ENCODE results near the gene IRF4.

The IRF4 gene

DNA sequence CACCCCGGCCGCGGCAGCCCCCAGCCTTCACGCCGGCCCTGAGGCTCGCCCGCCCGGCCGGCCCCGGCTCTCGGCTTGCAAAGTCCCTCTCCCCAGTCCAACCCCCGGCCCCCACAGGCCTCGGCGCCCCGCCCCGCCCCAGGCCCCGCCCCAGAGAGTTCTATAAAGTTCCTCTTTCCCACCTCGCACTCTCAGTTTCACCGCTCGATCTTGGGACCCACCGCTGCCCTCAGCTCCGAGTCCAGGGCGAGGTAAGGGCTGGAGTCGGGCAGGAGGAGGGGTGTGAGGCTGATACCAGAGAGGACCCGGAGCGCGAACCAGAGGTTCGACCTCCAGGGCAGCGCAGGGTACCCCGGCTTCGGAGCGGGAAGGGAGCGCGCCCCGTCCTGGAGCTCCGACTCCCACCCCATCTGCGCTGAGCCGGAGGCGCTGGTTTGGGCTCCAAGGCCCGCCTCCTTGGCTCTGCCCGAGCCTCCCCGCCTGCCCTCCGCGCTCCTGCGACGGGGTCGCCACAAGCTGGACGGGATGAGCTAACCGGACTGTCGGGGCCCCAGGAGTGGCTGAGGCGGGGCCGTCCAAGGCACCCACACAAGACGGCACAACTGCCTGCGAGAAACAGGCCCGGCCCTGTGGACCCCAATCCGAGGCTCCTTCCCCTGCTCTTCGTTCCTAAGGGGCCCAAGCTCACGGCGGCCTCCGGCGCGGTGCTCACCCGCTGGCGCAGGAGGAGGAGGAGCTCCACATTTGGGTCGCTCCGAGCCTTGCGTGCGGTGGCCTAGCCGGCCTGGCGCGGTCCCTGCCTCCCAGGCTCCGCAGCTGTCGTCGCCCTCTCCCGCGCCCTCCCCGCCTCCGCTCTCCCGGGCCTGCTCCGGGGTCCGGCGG, at the start of gene IRF4:
Gene IRF4, plus strand, starts transcription at position 194 of the 882 bp plus-strand sequence. CDS start 1,401 bp downstream, outside the sequence.
- DNase-seq, result no peak

- DNase-seq, result no peak
These were observed 49.4 kb upstream of the IRF4 start for GRCh38 chr6:341914-342831.

GRCh38 chr6:342832-343179, 48.7 kb upstream of the IRF4 start:
- no peak for DNase-seq

DNA sequence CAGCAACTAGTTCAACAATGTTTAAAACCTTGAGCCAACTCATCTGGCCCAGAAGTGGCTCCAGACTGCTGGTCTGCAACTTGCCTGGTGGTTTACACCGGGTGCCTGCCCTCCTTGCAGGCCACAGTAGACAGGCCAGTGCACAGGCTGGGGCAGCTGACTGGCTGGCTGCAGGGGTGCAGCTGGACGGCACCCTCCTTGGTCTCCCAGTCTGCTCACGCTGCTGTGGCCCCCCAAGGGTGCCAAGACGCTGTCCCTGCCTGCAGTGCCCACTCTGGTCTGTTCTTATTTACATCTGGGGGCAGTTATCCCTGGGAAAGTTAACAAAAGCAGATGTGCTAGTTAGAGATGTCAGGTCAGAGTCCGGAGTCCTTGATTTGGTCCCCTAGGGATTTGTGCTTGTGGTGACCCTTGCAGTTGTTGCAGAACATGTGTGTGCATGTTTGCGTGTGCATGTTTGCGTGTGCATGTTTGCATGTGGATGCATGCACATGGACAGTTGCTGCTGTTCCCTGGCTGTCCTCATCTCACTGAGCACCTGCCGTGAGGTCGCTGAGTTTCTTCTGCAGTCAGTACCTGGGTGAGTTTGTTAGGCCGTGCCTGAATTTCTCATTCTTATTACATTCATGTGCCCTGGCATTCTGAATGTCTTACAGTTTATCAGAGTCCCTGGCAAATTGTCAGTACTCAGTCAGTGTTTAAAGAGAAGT, 48.2 kb upstream of the IRF4 start:
- DNase-seq, result no peak

- DNase-seq, result no peak
These were observed 47.4 kb upstream of the IRF4 start for GRCh38 chr6:343960-344815.

- no peak for DNase-seq
These were observed 46.7 kb upstream of the IRF4 start for GRCh38 chr6:344816-345340.

DNA sequence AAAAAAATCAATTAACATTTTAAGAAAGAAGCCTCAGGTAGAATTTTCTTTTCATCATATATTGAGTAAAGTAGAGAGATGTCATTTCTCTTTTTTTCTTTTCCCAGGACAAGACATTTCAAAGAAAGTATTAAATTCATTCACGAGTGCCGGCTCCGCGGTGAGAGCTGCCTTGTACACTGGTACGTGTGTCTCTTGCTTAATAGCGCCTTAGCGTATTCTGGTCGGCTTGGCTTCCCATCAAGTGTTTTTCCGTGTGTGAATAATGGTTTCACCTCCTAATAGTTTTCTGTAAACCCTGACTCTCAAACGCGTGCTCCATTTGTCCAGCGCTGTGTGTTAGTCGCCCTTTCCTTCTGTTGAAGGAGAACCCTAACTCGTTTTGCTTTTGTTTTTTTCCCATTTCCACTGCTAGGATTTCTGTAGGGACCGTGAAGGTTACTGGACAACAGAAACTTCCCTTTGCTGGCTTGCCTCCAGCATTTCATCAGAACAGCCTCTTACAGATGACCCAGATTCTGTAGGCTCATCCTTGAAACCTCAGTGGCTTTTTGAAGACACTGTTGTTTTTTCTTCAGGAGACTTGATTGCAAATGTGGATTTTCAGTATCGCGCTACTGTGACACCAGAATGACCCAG, 45.7 kb upstream of the IRF4 start:
- no peak for DNase-seq

GRCh38 chr6:346386-347030, 45.0 kb upstream of the IRF4 start:
- DNase-seq, result no peak

DNA sequence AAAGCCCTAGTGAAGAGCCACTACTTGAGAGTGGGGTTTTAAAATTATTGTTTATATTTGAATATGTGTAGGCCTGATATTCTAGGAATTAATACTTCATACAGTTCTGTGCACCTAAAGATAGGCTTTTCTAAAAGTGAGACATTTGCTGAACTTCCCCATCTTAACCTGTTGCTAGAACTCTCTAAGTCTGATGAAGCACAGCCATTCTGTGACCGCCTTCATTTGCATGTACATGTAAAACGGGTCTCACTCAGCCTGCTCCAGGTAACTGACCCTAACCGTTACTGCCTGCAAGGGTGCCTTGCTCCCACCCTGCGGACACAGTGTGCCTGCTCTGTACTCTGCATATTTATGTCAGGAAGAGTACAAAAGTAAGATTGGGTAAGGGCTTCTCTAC, 44.3 kb upstream of the IRF4 start:
- DNase-seq, result no peak

DNA sequence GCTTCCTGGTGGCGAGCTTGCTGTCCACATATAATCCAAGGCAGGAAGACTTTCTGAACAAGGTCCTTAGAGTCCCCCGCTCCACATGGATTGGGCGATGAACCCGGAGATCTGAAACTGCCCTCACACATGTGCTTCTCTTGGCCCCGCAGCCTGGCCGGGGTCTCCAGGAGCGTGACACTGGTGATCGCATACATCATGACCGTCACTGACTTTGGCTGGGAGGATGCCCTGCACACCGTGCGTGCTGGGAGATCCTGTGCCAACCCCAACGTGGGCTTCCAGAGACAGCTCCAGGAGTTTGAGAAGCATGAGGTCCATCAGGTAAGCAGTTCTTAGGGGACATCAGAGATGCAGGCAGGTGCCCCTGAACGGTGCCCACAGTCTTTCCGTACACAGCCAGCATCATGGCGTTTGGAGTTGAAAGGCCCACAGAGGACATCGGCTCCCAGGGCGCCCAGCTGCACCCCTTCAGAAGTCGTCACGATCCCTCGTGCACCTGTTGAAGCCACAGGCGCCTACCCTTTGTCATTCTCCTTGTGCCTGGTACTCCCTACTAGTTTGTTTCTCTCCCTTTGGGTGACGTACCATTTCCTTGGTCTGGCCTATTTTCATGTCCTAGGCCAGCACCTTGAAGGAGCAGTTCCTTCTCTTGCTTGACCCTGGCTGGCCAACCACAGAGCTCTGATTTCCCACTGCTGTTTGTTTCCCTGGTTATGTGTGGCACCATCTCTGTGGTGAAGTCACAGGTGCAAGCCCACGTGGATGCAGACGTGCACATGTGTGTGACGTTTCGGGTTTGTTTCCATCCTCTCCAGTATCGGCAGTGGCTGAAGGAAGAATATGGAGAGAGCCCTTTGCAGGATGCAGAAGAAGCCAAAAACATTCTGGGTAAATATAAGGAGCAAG, 43.3 kb upstream of the IRF4 start:
- no peak for DNase-seq

DNA sequence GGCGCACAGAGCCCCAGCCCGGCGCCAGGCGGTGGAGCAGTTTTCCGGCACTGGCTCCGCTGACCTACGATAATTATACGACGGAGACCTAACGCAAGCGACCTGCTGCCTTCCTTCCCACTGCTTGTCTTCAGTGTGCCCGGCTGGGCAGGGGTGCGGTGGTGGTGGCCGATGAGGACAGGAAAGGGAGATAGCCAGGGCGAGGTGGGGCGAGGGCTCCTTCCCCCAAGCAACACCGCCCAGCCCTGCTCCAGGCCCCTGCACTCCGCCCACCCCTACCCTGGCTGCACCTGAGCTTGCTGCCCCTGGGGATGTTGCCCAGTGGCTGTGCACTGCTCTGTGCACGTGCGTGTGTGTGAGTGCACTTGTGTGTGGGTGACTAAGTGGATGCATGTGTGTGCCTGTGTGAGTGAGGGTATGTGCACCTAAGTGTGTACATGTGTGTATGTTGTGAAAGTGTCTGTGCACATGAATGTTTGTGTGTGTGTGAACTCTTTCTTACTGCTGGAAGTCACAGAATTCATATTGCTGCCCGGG, 42.6 kb upstream of the IRF4 start:
- DNase-seq, result no peak

GRCh38 chr6:349491-349921, 42.0 kb upstream of the IRF4 start:
- no peak for DNase-seq

DNA sequence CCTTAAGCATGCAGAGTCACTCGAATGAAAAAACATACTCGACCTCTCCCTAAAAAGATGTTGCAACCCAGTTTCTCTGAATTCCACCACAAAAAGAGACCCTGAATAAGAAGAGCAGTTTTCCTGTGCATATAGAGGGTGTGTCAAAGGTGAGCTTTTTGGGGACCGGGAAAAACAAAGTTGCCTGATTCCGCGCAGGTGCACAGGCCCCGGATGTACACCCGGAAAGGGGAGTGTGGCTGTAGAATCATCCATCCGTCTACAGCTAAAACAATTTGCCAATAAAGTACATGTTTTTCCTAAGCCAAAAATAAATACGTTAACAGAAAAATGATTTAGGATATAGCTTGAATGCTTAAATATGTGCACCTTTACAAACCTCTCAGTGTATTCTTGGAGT, 41.2 kb upstream of the IRF4 start:
- no peak for DNase-seq

- no peak for DNase-seq
These were observed 40.3 kb upstream of the IRF4 start for GRCh38 chr6:351011-351866.

DNA sequence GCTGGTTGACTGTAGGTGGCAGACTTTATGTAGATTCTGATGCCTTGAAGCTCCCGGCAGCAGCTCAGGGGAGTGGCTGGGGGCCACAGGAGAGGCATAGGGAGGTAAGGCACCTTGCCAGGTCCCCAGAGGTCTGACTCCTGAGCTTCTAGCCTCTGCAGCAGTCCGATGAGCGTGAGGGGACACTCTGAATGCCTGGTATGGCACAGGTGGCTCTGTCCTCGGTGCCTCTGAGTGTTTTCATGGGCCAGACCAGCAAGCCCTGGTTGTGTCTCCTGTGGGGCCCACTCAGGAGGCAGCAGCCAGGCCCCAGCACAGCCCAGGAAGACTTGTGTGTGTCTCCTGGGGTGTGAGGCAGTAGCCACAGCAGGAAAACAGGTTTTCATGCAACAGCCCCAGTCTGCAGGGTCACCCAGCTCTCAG, 39.7 kb upstream of the IRF4 start:
- DNase-seq, result no peak

DNA sequence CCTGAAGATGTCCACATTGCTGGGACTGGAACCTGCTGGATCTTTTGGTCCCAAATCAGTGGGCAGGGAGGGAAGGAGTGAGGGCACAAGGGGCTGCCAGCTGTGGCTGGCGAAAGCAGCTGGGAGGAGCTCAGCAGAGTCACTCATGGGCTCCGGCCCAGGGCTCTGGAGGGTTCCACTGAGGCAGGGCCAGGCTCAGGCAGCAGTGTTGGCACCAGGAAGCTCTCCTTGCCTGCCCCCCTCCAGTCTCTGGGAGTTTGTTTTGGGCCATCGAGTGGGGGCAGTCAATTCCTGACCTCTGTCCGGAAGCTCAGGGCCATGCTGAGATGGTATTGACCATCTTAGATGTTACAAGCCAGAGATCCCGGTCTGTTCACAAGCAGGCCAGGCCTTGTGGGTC, 39.1 kb upstream of the IRF4 start:
- no peak for DNase-seq

GRCh38 chr6:352896-353470, 38.6 kb upstream of the IRF4 start:
- DNase-seq, result no peak

Data from DMS153 (cell line).